Amniotic stem cell (primary cell): ENCODE results near the gene SOX12.
A peak's percentile ranks its signal among the peaks of the same experiment; 100 is the strongest.
"Not testable (repeated sequence)": the region's sequence is repeated elsewhere in the genome, so short reads cannot be mapped to it uniquely, and the experiment has no call there.

Experiments
- DNase-seq: peaks from one replicate; lab custom pipeline; 2025; lab: John Stamatoyannopoulos, UW

The SOX12 gene

DNA sequence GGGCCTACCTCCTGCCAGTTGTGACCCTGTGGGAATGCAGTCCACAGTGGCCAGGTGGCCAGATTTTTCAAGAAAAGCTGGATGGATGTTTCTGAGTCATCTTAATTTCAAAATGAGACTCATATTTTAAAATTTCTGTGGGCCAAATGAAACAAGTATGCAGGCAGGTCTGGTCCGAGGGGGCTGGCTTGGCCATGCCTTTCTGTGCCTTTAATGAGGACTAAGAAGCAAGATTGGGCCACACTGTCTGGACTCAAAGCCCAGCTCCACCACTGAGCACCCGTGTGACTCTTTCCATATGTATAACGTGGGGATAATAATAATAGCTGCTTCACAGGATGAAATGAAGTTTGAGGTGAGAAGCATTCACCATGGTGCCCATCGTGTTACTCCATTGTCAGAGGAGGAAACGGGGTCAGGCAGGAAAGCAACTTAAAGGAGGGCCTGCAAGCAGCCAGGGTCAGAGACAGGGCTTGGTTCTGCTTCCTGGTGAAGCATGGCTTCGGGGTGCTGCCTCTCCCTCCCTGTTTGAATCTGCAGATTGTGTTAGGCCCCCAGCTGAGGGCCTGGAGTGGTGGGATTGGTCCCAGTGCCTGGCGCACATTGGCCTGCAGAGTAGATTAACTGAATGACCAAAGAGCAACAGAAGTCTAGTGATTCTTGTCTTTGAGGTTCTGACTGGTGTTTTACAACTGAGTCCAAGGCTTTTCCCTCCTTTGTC lies 3.8 kb downstream of the SOX12 start:
- no peak for DNase-seq

GRCh38 chr20:329851-330232 lies 4.5 kb downstream of the SOX12 start:
- DNase-seq = no peak

DNA sequence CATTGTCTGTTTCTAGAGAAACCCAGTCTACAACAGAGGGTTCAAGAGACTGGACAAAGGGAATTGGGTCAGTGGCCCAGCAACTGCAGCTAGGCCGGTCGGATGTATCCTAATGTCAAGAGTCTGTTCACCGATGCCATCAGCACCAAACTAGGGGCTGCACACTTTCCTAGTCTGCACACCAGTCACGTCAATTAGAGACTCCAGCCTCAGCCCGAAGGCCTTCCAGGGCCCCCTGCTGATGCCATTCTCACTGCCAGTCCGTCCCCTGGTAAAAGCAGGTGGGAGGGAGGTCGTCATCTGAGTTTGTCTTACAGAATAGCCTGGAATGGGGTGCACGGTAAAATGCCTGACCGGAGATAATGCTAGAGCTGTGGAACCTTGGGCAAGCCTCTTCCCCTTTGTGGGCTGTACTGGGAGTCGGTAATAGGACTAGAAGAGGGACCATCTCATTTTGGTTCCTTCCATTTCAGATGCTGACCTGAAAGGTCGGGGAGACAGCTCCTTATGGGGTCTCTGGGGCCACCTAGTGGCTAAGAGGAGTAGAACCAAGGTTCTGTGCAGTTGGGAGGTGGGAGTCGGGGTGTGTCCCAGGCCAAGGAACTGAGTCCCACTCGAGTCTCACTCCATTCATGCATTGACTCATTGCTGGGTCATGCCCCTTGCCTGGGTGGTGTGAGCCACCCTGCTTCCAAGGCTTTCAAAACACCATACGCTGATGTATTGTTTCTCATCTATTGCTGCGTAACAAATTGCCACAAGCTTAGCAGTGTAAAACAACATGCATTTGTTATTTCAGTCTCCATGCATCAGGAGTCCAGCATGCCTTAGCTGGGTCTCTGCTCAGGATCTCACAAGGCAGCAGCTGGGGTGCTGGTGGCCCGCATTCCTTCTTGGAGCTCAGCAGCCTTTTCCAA lies 5.1 kb downstream of the SOX12 start:
- peak; percentile 30 for DNase-seq

- no peak for DNase-seq
Observed at GRCh38 chr20:334578-334977, 9.2 kb downstream of the SOX12 start.

GRCh38 chr20:336040-336439 lies 10.7 kb downstream of the SOX12 start:
- not testable (repeated sequence) for DNase-seq

DNA sequence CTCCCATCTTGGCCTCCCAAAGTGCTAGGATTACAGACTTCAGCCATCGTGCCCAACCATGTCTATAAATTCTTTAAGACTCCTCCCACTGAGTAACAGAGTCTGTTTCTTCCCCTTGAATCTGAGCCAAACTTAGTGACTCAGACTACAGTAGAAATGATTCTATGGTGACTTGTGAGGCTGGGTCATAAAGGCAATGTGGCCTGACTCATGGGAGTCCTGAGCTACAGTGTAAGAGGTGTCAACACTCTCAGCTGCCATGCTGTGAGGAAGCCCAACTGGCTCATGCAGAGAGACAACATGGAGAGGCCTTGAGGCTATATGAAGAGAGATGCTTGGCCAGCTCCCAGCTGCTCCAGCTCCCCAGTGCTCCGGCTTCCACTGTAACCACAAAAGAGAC lies 16.3 kb downstream of the SOX12 start:
- no peak for DNase-seq

DNA sequence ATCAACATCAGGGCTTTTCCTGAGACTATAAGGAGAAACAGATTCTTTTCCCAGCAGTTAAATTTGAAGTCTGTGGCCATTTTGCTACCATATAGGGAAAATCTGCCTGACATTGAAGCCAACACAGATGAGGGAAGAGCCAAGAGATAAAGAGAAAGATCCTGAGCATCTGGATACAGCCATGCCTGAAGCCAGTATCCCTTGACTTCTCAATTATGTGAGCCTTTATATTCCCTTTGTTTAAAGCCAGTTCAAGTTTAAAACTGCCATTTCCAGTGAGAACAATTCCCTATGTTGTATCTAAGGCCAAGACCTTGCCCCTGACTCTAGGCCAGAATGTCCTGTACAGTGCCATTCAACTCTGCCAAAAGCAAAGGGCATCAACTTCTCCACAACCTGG lies 17.8 kb downstream of the SOX12 start:
- no peak for DNase-seq

- no peak for DNase-seq
Observed at GRCh38 chr20:346033-346639, 20.8 kb downstream of the SOX12 start.

DNA sequence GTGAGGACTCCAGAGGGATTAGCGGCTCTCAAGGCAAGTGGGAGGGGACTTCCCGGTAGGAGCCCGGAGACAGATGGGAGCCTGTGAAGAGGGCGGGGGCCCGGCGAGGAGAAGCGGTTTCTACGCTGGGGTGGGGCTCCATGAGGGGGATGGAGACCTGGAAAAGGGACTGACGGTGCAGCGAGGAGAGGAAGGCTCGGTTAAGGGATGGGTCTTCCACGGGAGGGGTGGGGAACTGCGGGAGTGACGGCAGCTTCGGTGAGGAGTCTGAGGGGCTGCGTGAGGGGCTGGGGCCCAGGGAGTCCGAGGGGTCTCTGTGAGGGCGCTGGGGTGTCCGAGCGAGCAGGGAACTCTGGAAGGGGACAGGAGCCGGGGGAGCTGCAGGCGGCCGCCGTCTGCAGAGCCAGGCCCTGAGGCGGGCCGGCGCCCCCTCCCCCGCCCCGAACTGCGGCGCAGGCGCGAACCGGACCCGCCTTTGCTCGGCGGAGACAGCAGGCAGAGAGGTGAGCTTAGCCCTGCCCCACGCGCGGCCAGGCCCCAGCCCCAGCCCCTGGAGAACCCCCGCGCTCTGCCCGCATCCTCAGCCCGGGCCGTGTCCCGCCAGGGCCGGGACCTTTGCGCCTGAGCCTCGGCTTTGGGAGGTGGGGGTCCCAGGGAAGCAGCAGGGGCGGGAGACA lies 21.4 kb downstream of the SOX12 start, which contains the start of gene NRSN2:
NRSN2 (plus strand) TSS at position 472 of the 677 bp plus-strand sequence. CDS start 2,533 bp downstream, outside the sequence.
- DNase-seq = peak; percentile 40

GRCh38 chr20:347317-347639 lies 21.9 kb downstream of the SOX12 start:
- no peak for DNase-seq

- peak; percentile 87 for DNase-seq
Observed at GRCh38 chr20:347640-348484, 22.5 kb downstream of the SOX12 start.

- DNase-seq = no peak
Observed at GRCh38 chr20:348972-349841, 23.9 kb downstream of the SOX12 start.

GRCh38 chr20:353166-353565 lies 27.8 kb downstream of the SOX12 start:
- no peak for DNase-seq

- DNase-seq = no peak
Observed at GRCh38 chr20:354298-354977, 29.1 kb downstream of the SOX12 start.

DNA sequence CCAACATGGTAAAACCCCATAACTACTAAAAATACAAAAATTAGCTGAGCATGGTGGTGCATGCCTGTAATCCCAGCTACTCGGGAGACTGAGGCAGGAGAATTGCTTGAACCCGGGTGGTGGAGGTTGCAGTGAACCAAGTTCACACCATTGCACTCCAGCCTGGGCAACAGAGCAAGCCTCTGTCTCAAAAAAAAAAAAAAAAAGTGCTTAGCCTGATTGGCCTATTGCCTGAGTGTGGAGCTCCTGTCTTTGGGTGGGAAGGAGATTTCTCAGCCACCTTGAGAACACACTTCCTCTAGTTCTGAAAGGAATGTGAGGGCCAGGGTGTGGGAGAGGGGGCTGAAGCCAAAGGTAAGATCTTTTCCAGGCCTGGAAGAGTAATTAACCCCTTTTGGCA lies 30.8 kb downstream of the SOX12 start:
- not testable (repeated sequence) for DNase-seq

GRCh38 chr20:356745-357144 lies 31.4 kb downstream of the SOX12 start:
- no peak for DNase-seq

DNA sequence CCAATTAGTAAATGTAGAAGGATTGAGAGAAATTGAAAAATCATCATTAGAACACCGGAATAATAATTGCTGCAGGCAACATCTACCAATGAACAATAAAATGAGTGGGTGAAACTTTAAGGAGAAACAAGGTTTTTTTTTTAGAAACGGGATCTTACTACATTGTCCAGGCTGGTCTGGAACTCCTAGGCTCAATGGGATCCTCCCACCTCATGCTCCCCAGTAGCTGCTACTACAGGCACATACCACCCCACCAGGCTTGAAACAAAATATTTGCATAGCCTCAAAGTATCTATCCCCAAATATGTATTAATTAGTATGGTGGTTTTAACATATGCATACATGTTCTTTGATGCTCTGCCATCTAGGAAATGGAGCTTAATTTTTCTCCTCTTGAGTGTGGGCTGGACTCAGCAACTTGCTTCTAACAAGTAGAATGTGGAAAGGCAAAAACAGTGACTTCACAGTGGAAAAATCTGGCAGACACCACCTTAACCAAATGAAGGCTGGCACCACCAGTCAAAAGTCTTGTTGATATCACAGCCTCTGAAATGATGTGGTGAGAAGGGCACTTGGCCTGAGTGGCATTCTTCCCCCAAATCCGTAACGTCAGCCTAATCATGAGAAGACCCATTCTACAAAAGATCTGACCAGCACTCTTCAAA lies 33.7 kb downstream of the SOX12 start:
- DNase-seq = no peak

GRCh38 chr20:361561-361960 lies 36.2 kb downstream of the SOX12 start:
- no peak for DNase-seq
